ENCODE measurements around the gene GRM7.
A peak's percentile ranks its signal among the peaks of the same experiment; 100 is the strongest.

Gene GRM7

GRCh38 chr3:7740458-7740857, 879.5 kb downstream of the GRM7 start:
- no peak for DNase-seq

DNA sequence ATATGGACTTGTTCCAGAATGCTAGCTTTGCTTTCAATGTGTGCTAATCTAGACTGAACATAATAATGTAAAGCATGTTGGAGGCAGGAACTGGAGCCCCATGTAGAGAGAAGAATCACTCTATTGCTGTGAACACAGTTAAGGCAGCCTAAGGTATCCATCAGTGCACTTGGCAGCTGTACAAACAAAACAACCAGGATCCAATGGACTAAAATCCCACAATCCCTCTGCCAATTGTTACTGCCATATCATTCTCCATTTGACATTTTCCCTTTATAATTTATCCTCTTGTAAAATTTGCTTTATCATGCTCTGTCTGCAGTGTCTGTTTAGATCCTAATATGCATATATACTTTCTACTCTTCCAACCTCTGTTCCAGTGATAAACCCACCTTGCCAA, 883.9 kb downstream of the GRM7 start:
- DNase-seq, result no peak

DNA sequence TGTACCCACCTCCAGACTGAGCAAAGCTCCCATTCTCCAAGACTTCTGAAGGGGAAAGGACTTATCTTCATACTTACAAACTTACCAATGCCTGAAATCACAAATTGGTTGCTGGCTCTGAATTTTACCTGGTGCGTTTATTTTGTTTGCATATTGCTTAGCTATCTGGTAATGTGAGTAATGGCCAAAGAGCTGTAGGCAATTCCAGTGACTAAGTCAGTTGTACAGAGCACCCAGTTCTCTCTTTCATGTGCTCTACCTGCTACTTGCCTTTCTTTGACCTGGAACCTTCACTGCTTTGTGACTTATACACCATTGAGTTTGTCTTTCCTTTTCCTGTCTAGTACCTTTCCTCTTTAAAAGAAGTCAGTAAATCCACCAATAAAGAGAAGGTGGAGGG, 884.8 kb downstream of the GRM7 start:
- DNase-seq, result no peak

DNA sequence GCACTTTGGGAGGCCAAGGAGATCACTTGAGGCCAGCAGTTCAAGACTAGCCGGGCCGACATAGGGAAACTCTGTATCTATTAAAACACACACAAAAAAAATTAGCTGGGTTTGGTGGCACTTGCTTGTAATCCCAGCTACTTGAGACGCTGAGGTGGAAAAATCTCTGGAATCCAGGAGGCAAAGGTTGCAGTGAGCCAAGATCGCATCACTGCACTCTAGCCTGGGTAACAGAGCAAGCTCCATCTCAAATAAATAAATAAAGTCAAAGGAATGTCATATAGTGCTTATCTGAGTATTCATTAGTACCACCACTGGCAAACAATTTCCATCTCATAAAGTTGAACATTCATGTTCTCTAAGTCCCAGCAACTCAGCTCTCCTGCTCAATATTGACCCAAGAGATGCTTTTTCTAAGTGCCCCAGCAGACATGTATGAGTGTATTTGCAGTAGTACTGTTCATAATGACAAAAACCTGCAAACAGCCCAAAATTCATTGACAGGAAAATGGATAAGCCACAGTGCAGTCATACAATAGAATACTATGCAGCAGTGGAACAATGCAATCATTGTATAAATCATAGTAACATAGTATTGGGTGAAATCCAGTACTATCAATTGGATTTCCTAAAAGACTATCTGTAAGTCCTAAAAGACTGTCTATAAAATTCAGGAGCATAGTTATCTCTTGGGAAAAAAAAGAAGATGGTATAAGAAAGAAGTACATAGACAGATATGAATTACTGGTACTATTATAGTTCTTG, 889.2 kb downstream of the GRM7 start:
- DNase-seq, result no peak

DNA sequence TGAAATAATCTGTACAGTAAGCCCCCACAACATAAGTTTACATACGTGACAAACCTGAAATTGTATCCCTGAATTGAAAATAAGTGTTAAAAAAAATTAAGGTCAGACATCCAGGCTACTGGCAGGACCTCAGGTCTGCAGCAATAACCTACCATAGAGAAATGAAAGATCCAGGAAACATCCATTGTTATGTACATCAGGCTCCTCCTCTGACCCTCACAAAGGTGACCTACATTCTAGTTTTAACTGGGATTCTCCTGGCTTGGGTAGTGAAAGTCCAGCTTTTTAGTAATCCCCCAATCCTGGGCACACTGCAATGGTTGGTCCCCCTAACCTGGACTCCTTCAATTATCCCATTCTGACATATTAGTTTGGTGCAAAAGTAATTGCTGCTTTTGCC, 891.1 kb downstream of the GRM7 start:
- DNase-seq, result no peak

DNA sequence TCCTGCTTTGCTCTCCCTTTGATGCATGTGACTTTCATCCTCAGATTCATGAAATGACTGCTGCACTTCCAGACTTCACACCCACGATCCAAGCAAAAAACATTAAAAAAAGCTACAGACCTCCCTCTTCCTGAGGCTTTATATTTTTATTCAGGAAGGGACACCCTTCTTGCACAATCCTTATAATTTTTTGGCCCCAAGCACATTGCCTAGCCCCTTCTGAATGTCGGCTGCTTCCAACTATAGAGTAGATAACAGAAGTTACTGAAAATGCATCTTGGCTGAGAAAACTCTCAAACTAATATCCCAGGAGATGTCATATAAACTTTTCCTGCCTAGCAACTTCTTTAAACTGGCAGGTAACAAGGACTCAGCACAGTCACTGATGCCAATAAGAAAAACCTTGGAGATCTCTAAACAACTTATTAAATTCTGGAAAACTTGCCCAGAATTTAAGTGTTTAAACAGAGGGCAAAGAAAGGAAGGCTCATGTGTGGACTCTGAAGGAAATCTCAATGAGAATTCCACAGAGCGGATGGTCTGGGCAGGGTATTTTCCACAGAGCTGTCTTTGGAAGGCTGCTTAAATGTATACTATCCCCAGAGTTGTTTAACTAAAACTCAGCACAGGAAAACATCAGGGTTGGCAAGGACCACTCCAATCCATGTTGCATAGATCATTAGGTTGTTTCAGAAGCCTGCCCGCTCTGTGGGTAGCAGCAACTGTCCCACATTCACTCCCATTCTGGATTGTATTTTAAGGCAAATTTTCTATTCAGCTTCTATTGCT, 893.9 kb downstream of the GRM7 start:
- DNase-seq, result peak; percentile 57

DNA sequence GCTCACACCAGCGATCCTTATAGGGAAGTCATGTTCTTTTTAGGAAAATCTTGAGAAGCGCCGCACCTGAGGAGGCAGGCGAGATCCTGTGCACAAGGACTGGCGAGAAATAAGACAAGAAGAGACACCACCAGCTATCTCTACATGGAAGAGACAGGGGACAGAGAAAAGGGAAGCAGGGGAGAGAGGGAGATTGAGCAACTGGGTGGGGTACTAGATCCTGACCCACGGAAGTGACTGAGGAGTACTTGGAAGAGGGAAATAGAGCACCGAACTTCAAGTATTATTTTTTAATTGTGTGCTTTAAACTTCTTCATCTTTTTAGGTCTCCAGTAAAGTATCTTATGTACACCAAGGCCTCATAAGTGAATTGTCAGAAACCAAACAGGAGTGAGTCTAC, 898.7 kb downstream of the GRM7 start:
- DNase-seq, result no peak

DNA sequence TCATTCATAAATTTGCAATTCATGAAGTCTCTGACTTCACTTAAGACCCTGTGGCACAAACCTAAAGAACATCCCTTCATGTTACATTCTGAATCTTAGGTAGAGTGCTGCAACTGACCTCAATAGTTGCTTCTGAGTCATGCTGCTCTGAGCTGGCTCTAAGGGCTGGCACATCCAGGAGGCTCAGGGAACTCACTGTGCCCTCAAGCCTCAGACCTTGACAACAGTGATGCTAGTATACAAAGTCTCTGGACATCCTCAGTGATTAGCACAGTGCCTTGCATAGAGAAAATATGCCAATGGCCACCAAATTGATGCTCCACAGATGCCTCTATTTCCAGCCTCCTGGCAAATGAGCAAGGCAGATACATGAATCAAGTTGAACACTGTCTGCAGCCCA, 899.8 kb downstream of the GRM7 start:
- no peak for DNase-seq

DNA sequence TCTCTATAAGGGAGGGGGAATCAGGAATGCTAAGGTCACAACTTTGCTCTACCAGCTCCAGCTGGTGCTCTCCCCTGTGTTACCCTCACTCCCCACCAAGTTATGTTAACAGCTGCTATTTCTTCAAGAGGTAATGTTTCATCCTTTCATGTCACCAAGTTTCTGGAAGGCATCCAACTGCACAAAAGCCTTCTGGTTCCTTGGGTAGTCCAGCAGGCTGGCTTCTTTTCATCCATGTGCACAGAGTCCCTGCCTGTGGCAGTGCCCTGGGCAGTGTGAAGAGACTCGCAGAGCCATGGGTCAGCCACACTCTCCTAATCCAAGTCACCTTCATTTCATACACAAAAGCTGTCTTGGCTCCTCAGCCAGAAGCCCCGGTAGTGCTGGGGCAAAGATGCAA, 903.2 kb downstream of the GRM7 start:
- DNase-seq, result no peak

DNA sequence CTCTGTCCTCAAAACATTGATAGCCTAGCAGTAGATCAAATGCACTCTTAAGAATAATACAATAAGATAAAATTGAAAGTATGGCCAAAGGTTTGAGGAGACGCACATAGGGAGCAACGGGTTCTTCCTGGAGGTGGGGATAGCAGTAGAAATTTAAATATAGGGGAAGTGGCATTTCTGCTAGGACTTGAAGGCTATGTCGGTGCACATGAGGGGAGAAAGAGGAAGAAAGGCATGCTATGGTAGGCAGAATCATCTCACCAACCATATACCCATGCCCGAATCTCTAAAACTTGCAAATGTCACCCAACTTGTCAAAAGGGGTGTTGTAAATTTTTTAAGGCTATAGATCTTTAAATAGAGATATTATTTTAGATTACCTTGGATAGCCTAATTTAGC, 905.6 kb downstream of the GRM7 start:
- no peak for DNase-seq

GRCh38 chr3:7779331-7779730, 918.4 kb downstream of the GRM7 start:
- DNase-seq, result no peak

- DNase-seq, result no peak
Measured at GRCh38 chr3:7781395-7781794, 920.5 kb downstream of the GRM7 start.

DNA sequence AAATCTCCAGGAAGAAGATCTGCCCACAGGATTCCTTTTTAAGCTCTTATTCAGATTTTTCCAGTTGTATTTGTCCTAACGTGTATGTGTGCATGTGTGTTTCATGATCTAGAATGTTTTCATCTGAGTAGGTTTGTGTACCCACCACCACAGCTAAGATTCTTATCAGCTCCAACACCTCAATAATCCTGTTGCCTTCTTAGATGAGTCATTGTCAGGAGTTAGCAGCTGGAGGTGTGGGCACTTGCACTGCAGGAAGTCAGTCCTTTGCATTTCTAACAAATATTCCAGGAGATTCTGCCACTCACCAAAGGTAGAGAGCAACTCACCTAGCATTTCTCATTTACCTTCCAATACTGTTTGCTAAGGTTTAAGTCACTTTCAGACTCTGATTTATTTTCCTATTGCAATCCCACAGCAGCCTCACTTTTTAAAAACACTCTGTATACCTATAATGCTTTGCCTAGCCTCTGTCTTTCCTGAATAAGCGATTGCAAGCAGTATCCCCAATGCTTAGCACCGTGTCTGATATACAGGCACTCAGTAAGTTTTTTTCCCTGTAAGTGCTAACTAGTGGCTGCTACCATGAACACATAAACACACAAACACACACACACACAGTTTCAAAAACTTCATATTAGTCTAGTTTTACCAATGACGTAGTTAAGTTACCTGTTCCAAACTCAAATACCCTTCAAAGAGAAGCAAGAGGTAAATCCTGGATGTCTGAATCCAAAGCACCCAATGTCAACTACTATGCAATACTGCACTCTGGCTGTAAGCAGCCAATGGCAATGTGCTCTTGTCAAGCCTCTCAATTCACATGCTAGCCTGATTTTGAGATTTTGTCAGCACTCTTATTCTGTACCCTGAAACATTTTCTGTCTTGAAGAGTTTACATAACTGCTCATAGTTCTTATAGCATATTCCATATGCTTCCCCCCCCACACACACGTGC, 927.2 kb downstream of the GRM7 start:
- DNase-seq, result no peak

GRCh38 chr3:7788881-7789280, 928.0 kb downstream of the GRM7 start:
- DNase-seq, result no peak

- no peak for DNase-seq
Measured at GRCh38 chr3:7789324-7789723, 928.4 kb downstream of the GRM7 start.

DNA sequence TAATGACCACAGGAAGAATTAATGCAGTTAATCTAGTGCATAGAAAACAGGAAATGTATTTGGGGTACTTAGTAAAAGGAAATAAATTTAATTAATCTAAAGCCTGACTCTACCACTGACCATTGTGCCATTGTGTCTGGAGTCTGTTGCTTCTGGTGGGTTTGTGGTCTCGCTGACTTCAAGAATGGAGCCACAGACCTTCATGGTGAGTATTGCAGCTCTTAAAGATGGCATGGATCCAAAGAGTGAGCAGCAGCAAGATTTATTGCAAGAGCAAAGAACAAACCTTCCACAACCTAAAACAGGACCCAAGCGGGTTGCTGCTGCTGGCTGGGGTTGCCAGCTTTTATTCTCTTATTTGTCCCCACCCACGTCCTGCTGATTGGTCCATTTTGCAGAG, 929.2 kb downstream of the GRM7 start:
- no peak for DNase-seq
